Forelimb muscle (tissue), 1 donor: ENCODE results near the gene ABCA6. TPM values are rescaled to one million over a fixed set of nuclear protein-coding genes. Genes with fewer than 3 reads are reported as not detected.

ENCODE experiments used
- DNase-seq: peaks from one replicate; pipeline ENCODE4 v3.0.0-alpha.2; 2013; ENCODE audit warnings: low read depth
- polyA plus RNA-seq: library from polyadenylated mRNA; unstranded; fragments of 120-200 nt; gene quantifications from one replicate; pipeline ENCODE4 v1.2.1, GENCODE V29; 2013; ENCODE audit not compliant: insufficient read length

Gene ABCA6
- polyA plus RNA-seq, 1 donor = 15.5 TPM

- no peak for DNase-seq
Measured at GRCh38 chr17:69047368-69048263, 94.1 kb downstream of the ABCA6 start.

GRCh38 chr17:69046121-69046807, 95.4 kb downstream of the ABCA6 start:
- no peak for DNase-seq

DNA sequence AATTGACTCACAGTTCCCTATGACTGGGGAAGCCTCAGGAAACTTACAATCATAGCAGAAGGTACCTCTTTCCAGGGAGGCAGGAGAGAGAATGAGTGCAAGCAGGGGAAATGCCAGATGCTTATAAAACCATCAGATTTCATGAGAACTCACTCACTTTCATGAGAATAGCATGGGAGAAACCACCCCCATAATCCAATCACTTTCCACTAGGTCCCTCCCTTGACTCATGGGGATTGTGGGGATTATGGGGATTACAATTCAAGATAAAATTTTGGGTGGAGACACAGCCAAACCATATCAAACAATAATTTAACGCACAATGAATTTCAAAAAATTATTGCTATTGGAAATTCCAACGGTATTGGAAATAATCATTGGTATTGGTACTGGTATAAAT, 96.0 kb downstream of the ABCA6 start:
- no peak for DNase-seq

DNA sequence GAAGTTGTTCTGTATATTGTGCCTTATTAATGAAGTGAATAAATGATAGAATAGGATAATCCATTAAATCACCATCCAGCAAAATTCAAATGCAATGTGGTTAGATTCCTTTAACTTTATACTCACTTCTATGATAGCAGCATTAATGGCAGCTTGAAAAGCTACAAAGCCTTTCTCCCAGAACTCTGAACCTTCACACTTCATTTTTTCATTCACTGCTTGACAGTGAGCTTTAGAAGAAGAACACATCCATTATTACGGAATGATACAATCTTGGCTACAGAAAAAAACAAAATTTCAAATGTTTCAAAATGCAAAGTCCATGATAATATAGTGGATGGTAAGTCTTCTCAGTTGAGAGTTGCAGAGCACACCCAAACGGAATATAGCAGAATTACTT, 97.3 kb downstream of the ABCA6 start:
- DNase-seq = no peak

DNA sequence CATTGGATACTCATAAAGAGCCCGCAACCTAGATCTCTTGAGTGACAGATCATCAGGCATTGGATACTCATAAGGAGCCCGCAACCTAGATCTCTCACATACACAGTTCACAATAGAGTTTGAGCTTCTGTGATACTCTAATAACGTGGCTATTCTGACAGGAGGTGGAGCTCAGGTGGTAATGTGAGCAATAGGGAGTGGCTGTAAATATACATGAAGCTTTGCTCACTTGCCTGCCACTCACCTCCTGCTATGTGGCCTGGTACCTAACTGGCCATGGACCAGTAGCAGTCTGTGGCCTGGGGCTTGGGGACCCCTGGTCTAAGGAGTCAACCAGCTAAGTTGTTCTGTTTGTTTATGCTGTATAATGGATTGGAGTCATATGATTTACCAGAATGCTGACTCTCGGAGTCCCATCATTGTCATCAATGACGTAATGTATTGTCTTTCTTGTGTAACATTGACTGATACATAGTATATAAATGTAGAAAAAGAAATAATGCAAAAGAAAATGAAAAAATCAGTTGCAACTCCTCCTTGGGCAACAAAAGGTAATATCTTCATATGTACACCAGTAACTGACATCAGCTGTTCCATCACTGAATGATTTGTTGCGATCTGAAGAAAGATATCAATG, 98.5 kb downstream of the ABCA6 start:
- DNase-seq = no peak

- DNase-seq = no peak
Measured at GRCh38 chr17:69042308-69042707, 99.4 kb downstream of the ABCA6 start.

GRCh38 chr17:69031839-69032238, 109.9 kb downstream of the ABCA6 start:
- DNase-seq = no peak

DNA sequence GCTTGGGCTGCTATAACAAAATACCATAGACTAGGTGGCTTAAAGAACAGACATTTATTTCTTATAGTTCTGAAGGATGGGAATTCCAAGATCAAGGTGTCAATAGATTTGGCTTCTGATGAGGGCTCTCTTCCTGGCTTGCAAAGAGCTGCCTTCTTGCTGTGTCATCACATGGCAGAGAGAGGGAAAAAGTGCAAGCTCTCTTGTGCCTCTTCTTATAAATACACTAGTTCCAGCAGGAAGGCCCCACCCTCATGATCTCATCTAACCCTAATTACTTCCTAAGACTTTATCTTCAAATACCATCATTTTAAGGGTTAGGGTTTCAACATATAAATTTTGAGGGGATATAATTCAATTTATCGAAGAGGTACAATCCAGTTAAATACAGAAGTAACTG, 111.5 kb downstream of the ABCA6 start:
- DNase-seq = no peak

Other genes with a start within 250 kb of the ABCA6 start
- 55.9 TPM for gene ABCA8, start 186.5 kb downstream of the ABCA6 start, polyA plus RNA-seq
- gene ABCA9, start 81.0 kb downstream of the ABCA6 start, polyA plus RNA-seq = 15.6 TPM
- 9.5 TPM for gene ABCA10, start 86.9 kb upstream of the ABCA6 start, polyA plus RNA-seq
- 25.2 TPM for gene ABCA5, start 185.2 kb upstream of the ABCA6 start, polyA plus RNA-seq